NCI-H82 treated with DMSO at 0.1 percent for 48 hours (cell line): ENCODE results near the gene ZNF586.
A peak's percentile ranks its signal among the peaks of the same experiment; 100 is the strongest.
"Not testable (repeated sequence)": the region's sequence is repeated elsewhere in the genome, so short reads cannot be mapped to it uniquely, and the experiment has no call there.

Experiments used
- DNase-seq: peaks from one replicate; lab custom pipeline; 2025; ENCODE audit not compliant: unreplicated experiment; lab: John Stamatoyannopoulos, UW

Gene ZNF586

DNA sequence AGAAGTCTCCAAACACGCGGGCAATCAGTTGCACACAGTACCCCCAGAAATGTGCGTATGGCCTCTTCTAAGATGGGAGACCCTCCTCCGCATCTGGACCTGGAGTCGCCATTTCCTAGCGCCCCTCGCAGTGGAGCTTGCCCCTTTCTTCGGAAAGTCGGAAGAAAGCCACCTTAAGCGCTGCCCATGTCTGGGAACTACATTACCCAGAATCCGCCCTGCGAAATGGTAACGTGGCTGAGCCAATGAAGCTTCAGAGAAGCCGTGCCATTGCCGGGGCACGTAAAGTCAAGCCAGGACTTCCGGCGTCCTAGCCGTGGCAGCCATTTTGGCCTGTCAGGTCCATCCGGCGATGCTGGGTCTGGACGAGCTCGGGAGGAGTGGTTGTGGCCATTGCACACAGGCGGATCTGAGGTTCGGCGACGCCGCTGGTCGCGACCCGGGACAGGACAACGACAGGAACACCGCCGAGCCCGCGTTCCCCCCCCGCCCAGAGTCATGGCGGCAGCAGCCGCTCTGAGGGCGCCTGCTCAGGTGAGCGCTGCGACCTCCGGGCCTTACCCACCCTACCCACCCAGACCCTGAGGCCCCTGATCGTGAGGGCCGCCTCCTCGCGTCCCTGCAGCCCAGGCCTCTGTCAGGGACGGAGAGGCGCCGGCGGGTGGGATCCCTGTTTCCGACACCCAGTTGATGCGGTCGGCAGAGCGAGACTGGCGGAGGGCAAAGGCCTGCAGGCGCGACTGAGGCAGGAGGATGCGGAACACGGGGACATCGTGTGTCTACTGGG, at the start of gene ZNF586:
Gene ZNF586 (plus strand): TSS at position 332 of the 787 bp plus-strand sequence. CDS start 167 bp downstream, at position 499.
- DNase-seq, result peak; percentile 54

DNA sequence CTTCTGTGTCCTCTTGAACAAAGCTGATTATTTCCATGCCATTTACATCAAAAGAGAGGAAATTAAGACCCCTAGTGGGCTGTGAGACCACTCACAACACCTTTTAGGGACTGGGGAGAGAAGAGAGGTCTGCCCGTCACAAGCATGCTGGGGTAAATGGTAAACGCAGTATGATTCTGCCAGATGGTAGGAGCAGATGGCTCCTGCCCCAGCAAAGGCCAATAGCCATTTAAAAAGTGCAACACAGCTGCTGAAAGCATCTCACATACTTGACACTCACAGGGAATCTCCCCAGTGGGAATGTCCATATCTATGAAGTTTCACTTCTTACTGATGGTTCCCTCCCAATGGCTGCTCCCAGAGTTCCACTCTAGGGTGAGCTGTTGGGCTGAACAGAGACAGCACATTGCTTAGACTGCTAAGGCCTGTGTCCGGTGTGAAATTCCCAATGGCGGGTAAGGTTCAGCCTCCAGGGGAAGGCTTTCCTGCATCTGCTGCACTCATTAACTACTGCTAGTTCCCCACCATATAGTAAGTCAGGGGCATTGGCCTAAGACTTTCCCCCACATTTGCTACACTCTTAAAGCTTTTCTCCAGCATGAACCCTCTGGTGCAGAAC, 49.5 kb upstream of the ZNF586 start:
- DNase-seq, result no peak

DNA sequence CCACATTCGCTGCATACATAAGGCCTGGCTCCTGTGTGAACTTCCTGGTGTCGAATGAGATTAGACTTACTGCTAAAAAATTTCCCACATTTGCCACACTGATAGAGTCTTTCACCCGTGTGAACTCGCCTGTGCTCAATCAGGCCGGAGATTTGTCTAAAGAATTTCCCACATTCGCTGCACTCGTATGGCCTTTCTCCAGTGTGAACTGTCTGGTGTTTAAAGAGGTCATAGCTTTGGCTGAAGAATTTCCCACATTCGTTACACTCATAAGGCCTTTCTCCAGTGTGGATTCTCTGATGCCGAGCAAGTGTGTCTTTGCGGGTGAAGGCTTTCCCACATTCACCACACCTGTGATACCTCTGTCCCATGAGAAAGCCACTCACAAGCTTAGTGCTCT, 48.6 kb upstream of the ZNF586 start:
- no peak for DNase-seq

DNA sequence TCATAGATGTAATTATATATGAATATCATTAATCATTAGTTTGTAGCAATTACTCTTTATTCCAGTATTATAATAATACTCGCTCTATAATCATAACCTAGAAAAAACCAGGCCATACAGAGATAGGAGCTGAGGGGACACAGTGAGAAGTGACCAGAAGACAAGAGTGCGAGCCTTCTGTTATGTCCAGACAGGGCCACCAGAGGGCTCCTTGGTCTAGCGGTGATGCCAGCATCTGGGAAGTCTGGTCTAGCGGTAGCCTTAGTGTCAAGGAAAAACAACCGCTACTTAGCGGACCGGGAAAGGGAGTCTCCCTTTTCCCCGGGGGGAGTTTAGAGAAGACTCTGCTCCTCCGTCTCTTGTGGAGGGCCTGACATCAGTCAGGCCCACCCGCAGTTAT, 31.2 kb upstream of the ZNF586 start:
- DNase-seq, result not testable (repeated sequence)

DNA sequence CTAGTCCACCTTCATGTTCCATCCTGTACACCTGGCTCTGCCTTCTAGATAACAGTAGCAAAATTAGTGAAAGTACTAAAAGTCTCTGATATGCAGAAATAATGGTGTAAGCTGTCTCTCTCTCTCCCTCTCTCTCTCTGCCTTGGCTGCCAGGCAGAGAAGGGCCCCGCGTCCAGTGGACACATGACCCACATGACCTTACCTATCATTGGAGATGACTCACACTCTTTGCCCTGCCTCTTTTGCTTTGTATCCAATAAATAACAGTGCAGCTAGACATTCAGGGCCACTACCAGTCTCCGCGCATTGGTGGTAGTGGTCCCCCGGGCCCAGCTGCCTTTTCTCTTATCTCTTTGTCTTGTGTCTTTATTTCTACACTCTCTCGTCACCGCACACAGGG, 30.7 kb upstream of the ZNF586 start:
- not testable (repeated sequence) for DNase-seq

DNA sequence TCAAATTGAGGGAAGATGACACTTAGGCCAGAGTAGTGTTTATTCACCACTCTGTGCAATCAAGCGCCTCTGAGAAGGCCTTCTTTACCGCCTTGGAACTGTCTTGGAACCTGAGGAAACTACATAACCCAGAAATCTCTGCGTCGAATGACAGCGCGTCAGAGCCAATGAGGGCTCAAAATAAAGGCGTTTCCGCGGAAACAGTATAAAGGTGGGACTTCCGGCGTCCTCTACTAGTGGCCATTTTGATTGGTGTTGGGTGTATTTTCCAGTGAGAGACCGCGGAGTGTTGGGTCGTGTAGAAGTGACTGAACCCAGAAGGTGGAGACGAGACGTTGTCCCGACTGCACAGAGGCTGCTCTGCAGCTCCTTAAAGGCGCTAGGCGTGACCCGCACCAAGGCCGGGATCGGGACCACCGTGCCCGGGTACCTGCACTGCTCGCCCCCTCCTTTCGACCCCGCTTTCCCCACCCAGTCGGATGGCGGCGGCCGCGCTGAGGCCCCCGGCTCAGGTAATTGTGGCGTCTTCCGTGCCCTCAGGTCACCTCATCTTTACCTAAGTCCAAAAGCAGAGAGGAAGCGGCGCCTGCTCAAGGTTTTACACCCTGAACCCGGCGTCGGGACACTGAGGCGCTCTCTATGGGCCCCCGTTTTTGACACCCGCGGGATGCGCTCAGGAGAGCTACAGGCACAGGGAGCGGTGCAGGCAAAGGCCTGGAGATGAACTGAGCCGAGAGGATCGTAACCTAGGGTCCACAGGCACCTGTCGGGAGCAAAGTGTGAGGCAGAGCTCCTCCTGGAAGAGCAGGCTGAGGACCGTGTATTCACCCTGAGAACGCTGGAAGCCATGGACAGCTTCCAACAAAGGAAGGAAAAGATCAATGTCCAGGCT, 22.6 kb upstream of the ZNF586 start, which contains the start of gene ZNF776:
Gene ZNF776 (plus strand): TSS at position 236 of the 892 bp plus-strand sequence. CDS start 244 bp downstream, at position 480.
- peak; percentile 83 for DNase-seq

DNA sequence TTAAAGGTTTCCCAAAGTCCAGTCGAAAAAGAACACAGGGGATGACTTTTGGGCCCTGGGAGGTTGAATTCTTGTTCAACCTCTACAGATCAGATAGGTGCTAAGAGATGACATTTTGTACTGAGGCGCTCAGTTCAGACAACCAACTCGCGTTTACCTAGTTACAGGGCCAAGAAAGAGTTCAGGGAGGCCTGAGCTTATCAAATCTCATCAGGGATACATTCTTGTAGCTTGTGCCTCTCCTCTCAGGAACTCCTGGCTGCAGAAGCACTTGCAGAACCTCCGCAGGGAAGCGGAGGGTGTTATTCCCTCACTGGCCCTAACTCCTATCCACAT, 22.0 kb upstream of the ZNF586 start:
- DNase-seq, result no peak

DNA sequence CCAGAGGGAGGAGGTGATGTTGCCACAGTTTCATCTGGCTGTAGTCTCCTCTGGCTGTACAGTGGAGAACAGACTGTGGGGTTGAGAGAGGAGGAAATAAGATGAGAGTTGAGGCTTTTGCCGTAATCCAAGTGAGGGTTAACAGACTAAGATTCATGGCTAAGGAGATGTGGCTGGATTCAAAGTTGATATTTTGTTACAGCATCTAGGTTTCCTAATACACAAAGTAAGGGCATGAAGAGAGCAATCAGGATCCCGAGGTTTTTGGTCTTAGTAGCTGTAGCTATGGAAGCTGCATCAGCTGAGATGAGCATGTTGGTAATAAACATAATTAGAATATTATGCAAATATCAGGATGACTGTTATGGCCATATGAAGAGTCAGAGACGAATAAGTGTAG, 21.4 kb upstream of the ZNF586 start:
- DNase-seq, result no peak

DNA sequence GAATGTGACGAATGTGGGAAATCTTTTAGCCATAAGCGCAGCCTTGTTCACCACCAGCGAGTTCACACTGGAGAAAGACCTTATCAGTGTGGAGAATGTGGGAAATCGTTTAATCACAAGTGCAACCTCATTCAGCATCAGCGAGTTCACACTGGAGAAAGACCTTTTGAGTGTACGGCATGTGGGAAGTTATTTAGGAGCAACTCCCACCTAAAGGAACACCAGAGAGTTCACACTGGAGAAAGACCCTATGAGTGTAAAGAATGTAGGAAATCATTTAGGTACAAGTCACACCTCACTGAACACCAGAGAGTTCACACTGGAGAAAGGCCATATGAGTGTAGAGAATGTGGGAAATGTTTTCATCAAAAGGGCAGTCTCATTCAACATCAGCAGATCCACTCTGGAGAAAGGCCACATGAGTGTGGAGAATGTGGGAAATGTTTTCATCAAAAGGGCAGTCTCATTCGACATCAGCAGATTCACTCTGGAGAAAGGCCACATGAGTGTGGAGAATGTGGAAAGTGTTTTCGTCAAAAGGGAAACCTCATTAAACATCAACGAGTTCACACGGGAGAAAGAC, 15.3 kb upstream of the ZNF586 start:
- no peak for DNase-seq

DNA sequence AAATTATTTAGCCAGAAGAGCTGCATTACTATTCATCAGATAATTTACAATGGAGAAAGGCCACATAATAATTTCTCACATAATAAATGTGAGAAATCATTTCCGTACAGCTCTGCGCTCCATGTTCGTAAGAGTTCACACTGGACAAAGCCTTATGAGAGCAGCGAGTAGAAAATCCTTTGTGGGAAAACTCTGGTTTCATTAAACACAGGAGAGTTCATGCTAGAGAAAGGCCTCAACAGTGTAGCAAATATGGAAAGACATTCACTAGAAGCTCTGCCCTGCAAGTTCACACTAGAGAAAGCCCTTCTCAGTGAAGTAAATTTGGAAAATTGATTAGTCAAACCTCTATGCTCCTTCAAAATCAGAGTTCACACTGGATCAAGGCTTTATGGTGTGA, 14.4 kb upstream of the ZNF586 start:
- no peak for DNase-seq

DNA sequence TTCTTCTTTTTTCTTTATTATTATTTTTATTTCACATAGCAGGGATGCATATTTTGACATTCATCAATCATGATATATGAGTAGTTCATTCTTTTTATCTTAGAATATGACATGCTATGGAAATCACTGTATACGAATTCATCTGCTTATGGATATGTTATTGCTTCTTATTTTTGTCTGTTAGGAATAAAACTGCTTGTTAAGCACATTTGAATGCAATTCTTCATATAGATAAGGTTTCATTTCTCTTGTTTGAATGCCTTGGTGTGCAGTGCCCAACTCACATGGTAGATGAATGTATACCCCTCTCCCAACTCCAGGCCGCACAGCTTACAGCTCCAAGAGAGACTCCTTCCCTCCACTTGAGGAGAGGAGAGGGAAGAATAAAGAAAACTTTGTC, 11.5 kb upstream of the ZNF586 start:
- no peak for DNase-seq

DNA sequence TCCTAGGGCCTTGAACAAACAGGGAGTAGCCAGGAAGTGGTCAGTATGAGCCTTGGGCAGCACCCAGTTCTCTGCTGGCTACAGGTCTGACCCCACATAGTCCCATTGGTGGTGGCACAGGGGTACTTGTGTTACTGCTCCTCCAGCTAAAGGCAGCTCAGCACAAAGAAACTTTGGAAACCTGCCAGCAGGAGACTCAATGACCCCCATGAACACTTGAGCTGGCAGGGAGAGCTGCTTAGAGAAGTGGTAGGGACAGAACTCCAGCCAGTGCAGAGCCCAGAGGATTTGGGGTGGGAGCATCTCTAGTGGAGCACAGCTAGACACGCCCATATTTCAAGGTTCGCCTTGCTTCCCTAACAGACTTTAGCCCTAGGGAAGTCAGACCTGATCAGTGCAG, 10.4 kb upstream of the ZNF586 start:
- no peak for DNase-seq

DNA sequence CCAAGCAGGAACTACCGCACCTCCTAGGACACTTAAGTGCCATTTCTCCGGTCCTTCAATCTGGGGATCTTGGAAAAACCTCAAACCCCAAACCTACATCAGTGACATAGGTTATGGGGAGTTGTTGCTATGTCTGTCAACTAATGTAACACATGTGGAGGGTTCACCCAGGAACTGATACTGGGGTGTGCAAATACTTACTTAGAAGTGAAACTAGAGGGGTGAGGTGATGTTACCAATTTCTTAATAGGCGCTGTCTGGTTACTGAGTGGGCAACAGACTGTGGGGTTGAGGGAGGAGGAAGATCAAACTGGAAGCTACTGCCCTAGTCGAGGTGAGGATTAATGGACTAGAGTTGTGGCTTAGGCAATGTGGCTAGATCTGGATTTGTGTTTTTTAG, 1.9 kb downstream of the ZNF586 start:
- no peak for DNase-seq

DNA sequence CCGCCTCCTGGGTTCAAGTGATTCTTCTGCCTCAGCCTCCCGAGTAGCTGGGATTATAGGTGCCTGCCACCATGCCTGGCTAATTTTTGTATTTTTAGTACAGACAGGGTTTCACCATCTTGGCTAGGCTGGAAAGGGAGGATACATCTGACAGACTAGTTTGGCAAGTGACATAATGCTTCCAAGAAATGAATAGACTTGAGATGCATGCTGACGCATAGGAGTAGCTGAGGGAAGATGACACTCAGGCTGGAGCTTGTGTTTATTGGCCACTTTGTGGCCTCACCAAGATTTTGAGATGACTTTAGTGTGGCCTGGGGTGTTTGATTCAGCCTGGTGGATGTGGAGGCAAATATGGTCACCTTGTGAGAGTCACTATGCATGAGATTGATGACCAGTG, 4.0 kb downstream of the ZNF586 start:
- DNase-seq, result no peak

DNA sequence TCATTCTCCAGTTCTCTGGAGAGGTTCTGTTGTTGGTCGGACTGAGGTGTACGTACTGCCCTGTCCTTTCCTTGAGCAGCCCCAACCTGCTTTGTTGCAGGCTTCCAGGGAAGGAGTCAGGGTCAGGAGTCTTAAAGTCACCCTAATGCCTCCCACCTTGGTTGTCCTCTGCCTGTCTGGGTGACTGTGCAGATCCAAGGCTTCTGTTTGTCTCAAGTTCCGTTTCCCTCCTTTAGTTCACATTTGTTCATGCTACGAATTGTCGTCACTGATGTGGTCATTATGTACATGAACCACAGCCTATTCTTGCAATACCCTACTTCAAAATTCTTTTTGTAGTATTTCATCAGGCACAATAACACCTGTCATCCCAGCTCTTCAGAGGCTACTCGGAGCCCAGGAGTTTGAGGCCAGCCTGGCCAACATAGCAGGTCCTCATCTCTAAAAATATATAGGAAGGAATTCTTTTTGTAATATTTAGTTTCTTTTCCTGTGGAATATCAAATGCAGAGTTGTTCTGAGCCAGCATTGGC, 7.4 kb downstream of the ZNF586 start:
- no peak for DNase-seq

DNA sequence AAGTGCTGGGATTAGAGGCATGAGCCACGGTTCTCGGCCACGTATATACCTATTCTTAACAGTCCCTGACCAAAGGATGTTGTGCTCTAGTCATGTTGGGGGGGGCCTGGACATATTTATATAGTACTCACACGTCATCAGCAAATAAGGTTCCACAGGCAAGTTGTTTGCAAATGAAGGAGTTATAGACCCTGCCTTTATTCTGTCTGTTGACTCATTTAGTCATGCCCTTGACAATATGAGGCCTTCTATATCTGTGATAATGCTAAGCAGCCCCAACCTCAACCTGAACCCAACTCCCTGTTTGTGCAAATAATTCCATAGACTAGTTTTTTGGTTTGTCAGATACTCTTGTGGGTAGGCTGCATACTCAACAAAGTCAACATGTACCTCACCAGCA, 8.9 kb downstream of the ZNF586 start:
- DNase-seq, result no peak

DNA sequence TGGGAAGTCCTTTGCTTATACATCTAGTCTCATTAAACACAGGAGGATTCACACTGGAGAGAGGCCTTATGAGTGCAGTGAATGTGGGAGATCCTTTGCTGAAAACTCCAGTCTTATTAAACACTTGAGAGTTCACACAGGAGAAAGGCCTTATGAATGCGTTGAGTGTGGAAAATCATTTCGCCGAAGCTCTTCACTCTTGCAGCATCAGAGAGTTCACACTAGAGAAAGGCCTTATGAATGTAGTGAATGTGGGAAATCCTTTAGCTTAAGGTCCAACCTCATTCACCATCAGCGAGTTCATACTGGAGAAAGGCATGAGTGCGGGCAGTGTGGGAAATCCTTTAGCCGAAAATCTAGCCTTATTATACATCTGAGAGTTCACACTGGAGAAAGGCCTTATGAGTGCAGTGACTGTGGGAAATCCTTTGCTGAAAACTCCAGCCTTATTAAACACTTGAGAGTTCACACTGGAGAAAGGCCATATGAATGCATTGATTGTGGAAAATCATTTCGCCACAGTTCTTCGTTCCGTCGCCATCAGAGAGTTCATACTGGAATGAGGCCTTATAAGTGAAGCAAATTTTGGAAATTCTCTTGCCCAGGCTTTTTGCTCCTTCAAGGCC, 9.9 kb downstream of the ZNF586 start:
- DNase-seq, result no peak

DNA sequence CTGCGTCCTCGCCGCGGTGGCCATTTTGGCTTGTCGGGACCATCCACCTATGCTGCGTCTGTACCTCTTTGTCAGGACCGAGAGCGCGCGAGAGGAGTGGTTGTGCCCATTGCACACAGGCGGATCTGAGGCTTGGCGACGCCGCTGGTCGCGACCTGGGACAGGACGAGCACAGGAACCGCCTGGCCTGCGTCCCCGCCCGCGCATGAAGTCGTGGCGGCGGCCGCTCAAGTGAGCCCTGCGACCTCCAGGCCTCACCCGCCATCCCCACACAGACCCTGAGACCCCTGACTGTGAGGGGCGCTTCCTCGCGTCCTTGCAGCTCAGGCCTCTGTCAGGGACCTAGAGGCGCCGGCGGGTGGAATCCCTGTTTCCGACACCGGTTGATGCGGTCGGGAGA, 16.8 kb downstream of the ZNF586 start:
- no peak for DNase-seq

DNA sequence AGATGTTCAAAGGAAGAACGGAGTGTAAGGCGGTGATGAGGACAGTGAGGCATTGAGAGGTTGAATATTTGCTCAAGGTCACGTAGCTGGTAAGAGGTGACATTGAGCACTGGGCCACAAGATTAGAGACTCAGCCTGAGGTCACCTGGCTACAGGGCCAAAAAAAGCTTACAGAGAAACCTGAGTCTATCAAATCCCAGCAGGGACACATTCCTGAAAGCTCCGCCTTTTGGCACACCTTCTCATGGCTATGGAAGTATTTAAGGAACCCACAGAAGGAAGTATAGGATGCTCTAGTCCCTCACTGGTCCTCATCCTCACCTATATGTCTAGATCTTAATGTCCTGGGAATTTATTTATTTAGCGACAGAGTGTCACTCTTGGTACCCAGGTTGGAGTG, 17.4 kb downstream of the ZNF586 start:
- no peak for DNase-seq

DNA sequence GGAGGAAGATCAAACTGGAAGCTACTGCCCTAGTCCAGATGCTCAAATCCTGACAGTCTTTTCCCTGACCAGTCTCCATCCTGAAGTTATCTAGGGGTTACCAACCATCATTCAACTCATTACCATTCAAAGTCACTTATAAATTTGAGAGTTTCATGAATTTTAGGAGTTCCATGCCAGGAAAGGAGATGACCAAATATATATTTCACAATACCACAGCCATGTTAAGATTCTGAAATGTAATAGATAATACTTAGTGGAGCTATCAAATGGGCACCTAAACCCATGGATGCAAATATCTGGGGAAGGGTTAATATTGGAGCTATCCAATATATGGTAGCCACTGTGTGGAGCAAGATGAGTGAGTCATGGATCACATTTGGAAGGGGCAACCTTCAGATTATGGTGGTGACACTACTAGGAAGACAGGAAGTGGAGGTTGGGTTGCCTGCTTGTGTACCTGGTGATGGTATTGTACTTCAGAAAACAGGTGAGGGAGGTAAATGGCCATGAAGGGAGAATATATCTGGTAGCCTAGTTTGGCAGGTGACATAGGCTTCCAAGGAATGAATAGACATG, 18.7 kb downstream of the ZNF586 start:
- DNase-seq, result no peak
